ENCODE results near the gene SLC51A. TPM values are rescaled to one million over a fixed set of nuclear protein-coding genes. Genes with fewer than 3 reads are reported as not detected.

SLC51A gene
- total and polyA plus RNA-seq, 2 of the 8 experiments (the other 6 are each of a cell fraction or from before 2014, with no cell fraction given): 6.3 to 9.8 TPM

- DNase-seq (ENCODE audit: low read depth in 1 of 2, low spot score in 2 of 2) (no peak), FAIRE-seq (no peak)
- Histone ChIP-seq H3K56ac (replicated peaks; ENCODE audit: insufficient read length, low read depth, low read length) (no peak overlapping the region), H3K9me3 (ENCODE audit: insufficient read depth in 2 of 2, low read depth in 1 of 2, low read length in 1 of 2) (no peaks in the 10 kb centered on the region), H3K9ac (replicated peaks in 1 of 4; ENCODE audit: extremely low read depth in 1 of 4, low read depth in 3 of 4, low read length in 3 of 4) (no peak overlapping the region), H4K20me1 (replicated peaks in 1 of 2; ENCODE audit: control insufficient read depth in 1 of 2, insufficient read depth in 2 of 2, low read length in 2 of 2) (no peaks in the 10 kb centered on the region), H2BK12ac (ENCODE audit: low read depth, low read length) (0 out of 2 replicates have a peak overlapping the region, but pooled peaks have one; percentile 50), H4K91ac (replicated peaks; ENCODE audit: insufficient read length, low read length) (no peak overlapping the region), H3K23me2 (ENCODE audit: low read depth, low read length) (peaks cover 2% of the 10 kb centered on the region; the same call in 1 of the 2 replicates), H3K4ac (replicated peaks; ENCODE audit: insufficient read length, low read depth, low read length) (no peak overlapping the region), H4K5ac (ENCODE audit: insufficient read length, low read depth, low read length) (no peak overlapping the region), H4K8ac (ENCODE audit: extremely low read depth, insufficient read depth, low read length) (no peak overlapping the region), H3K4me1 (replicated peaks in 1 of 4; ENCODE audit: control insufficient read depth in 3 of 4, insufficient read depth in 4 of 4, low read length in 3 of 4) (peaks cover 0 to 14% (median 9%) of the 10 kb centered on the region in 4 experiments; a peak in 6 of 7 replicates), H2BK15ac (ENCODE audit: low read length) (no peak overlapping the region), H3K4me3 (ENCODE audit: extremely low read depth in 1 of 4, insufficient read depth in 2 of 4, low read depth in 3 of 4, low read length in 4 of 4) (no peak overlapping the region), H2BK20ac (ENCODE audit: low read length) (no peak overlapping the region), H3K23ac (ENCODE audit: insufficient read length) (no peak overlapping the region), H3K27ac (ENCODE audit: low read depth, low read length) (no peak overlapping the region), H3K27me3 (replicated peaks in 1 of 4; ENCODE audit: control insufficient read depth in 3 of 4, extremely low read depth in 1 of 4, insufficient read depth in 3 of 4, low read length in 3 of 4) (no peaks in the 10 kb centered on the region), H2BK120ac (replicated peaks; ENCODE audit: low read depth, low read length) (no peak overlapping the region), H3K36me3 (ENCODE audit: control insufficient read depth in 2 of 4, insufficient read depth in 4 of 4, low read length in 3 of 4) (no peaks in the 10 kb centered on the region), H3K4me2 (ENCODE audit: insufficient read depth in 1 of 2, low read depth in 2 of 2, low read length in 2 of 2) (no peak overlapping the region), H3K79me1 (ENCODE audit: low read depth, low read length) (no peaks in the 10 kb centered on the region), H3K79me2 (ENCODE audit: control insufficient read depth in 1 of 2, insufficient read depth in 2 of 2, low read length in 2 of 2) (no peaks in the 10 kb centered on the region), H2AK5ac (ENCODE audit: low read depth, low read length) (no peak overlapping the region), H2AFZ (ENCODE audit: low read length) (no peak overlapping the region), H3K14ac (ENCODE audit: insufficient read length) (no peak overlapping the region), H2BK5ac (ENCODE audit: low read depth, low read length) (no peak overlapping the region), H3K18ac (ENCODE audit: extremely low read depth, low read length) (no peak overlapping the region; the same call in 1 of the 2 replicates)
- 94% methylated on average over 6 of the region's 10 CpGs; no CpG with 5 or more reads in 1 of the 2 experiments for WGBS, 2 experiments (ENCODE audit: extremely low coverage in 1 of 2, insufficient coverage in 1 of 2, insufficient read length in 1 of 2, insufficient replicate concordance in 2 of 2, low coverage in 1 of 2, low lambda C conversion rate in 2 of 2, missing lambda C conversion rate in 1 of 2)
- ChIA-PET POLR2A (ENCODE audit: partially characterized antibody) (interaction anchor here (1.1 kb wide), 1 partner anchor 10 kb away, joined by 4 read pairs; the partner anchor contains the start of gene ZDHHC19), CTCF (ENCODE audit: partially characterized antibody) (interaction anchor here (0.6 to 1.3 kb wide), 3 partner anchors 8 to 359 kb away, joined by 3 to 6 read pairs (median 5); no protein-coding TSS in a partner anchor)
- TF ChIP-seq SP4 (IDR thresholded peaks at IDR 0.05; ENCODE audit: low read length): no peak
- no peak for TF ChIP-seq BCL11A (IDR thresholded peaks at IDR 0.05; ENCODE audit: low read depth in 2 of 2, low read length in 2 of 2)
- TF ChIP-seq, protein P1, sequence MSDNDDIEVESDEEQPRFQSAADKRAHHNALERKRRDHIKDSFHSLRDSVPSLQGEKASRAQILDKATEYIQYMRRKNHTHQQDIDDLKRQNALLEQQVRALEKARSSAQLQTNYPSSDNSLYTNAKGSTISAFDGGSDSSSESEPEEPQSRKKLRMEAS (IDR thresholded peaks at IDR 0.05): no peak
Measured at GRCh38 chr3:196220587-196220986, 4.3 kb downstream of the SLC51A start.
